K562 (cell line): Measurements from ENCODE around the gene AGFG2. TPM values are rescaled to one million over a fixed set of nuclear protein-coding genes. Genes with fewer than 3 reads are reported as not detected.

Experiments used
- ATAC-seq: fragments of 200-7000 bp; cut with Tn5 transposase; 3 replicates; pipeline ENCODE4 v1.9.1; 2020; ENCODE audit warnings: moderate library complexity
- BruUV-seq: library from RNA; stranded (reverse); fragments of 400-500 nt; replicated peaks from 2 replicates; lab custom pipeline; 2021; lab: Mats Ljungman, UMichigan
- CTCF ChIA-PET: fragments of 300-600 bp; formaldehyde crosslinking; extraction: SDS; loops from one replicate; lab custom pipeline; 2021; ENCODE audit warnings: low intra/inter-chr PET ratio; lab: Yijun Ruan, JAX
- POLR2A ChIA-PET: fragments of 300-600, 350-650 bp; sonication (Branson Sonifier 250); formaldehyde crosslinking; extraction: SDS; loops from one replicate; lab custom pipeline; 2021; ENCODE audit warnings: antibody characterized with exemption, inconsistent platforms; lab: Yijun Ruan, JAX
- DNase-seq, 4 experiments: peaks; one replicate each; pipeline versions ENCODE4 v3.0.0 to v3.0.0-alpha.2; 2011 to 2018; ENCODE audit warnings: low spot score in 3 of 4, mixed read lengths in 3 of 4; ENCODE audit errors: extremely low read depth in 1 of 4
- FAIRE-seq: peaks from 2 replicates; lab custom pipeline; 2011; peaks lifted over from hg19 to GRCh38; lab: Jason Lieb, UNC
- H2AFZ ChIP-seq: 2 replicates; pipeline ENCODE4 v1.6.0; 2011; ENCODE audit warnings: low read depth, low read length, control low read depth, inconsistent platforms
- H3K27ac ChIP-seq: fragments of 200-600 bp; 3 replicates; pipeline ENCODE4 v1.8.0; 2011; ENCODE audit warnings: low read depth, mild to moderate bottlenecking, control low read depth, inconsistent platforms, low read length, moderate library complexity, mixed read lengths; ENCODE audit errors: extremely low read depth
- H3K27me3 ChIP-seq, 2 experiments: fragments of 300-600 bp in 1 of 2; 2 replicates in 1 of 2; 3 replicates in 1 of 2; pipeline versions ENCODE4 v1.6.0 to v1.8.0; 2011; ENCODE audit warnings: inconsistent platforms in 2 of 2, low read length in 2 of 2, mild to moderate bottlenecking in 1 of 2, mixed read lengths in 1 of 2, moderate library complexity in 1 of 2; ENCODE audit not compliant: control insufficient read depth in 2 of 2, insufficient read depth in 2 of 2
- H3K36me3 ChIP-seq: fragments of 300-600 bp; 3 replicates; pipeline ENCODE4 v1.8.0; 2011; ENCODE audit warnings: mild to moderate bottlenecking, low read length, inconsistent platforms; ENCODE audit not compliant: control insufficient read depth, insufficient read depth
- H3K4me1 ChIP-seq, 2 experiments: fragments of 200-600 bp in 1 of 2; replicated peaks in 1 of 2; 2 replicates in 1 of 2; 3 replicates in 1 of 2; pipeline versions ENCODE4 v1.5.1 to v1.8.0; 2011; ENCODE audit warnings: inconsistent platforms in 2 of 2, low read length in 2 of 2, mild to moderate bottlenecking in 1 of 2, mixed read lengths in 1 of 2, moderate library complexity in 1 of 2; ENCODE audit not compliant: control insufficient read depth in 2 of 2, insufficient read depth in 2 of 2
- H3K4me2 ChIP-seq: 2 replicates; pipeline ENCODE4 v1.6.1; 2011; ENCODE audit warnings: low read length, control low read depth, inconsistent platforms, mixed read lengths; ENCODE audit not compliant: insufficient read depth
- H3K4me3 ChIP-seq: fragments of 200-600 bp; sonication (generic), shearing (Covaris generic); 2 replicates; pipeline ENCODE4 v1.5.1; 2016; ENCODE audit warnings: control low read depth, inconsistent platforms
- H3K79me2 ChIP-seq: fragments of 200-600 bp; 3 replicates; pipeline ENCODE4 v1.8.0; 2011; ENCODE audit warnings: low read length, inconsistent platforms; ENCODE audit not compliant: control insufficient read depth, insufficient read depth
- H3K9ac ChIP-seq, 2 experiments: 2 replicates each; pipeline versions ENCODE4 v1.6.0 to v1.6.1; 2011; ENCODE audit warnings: low read depth in 2 of 2, low read length in 2 of 2, control low read depth in 1 of 2, inconsistent platforms in 1 of 2, mild to moderate bottlenecking in 1 of 2, mixed read lengths in 1 of 2; ENCODE audit not compliant: insufficient read depth in 1 of 2
- H3K9me1 ChIP-seq: one replicate; pipeline ENCODE4 v1.6.0; 2011; ENCODE audit warnings: inconsistent platforms, mild to moderate bottlenecking, low read length, moderate library complexity; ENCODE audit not compliant: control insufficient read depth, insufficient read depth
- H3K9me3 ChIP-seq: replicated peaks from 2 replicates; pipeline ENCODE4 v1.5.1; 2011; ENCODE audit warnings: low read depth, low read length, inconsistent platforms; ENCODE audit not compliant: control insufficient read depth, insufficient read depth
- H4K20me1 ChIP-seq: replicated peaks from 2 replicates; pipeline ENCODE4 v1.6.1; 2011; ENCODE audit warnings: low read length, inconsistent platforms, mixed read lengths; ENCODE audit not compliant: control insufficient read depth, insufficient read depth
- FOXO4 ChIP-seq: fragments of 450-650 bp; formaldehyde crosslinking; IDR thresholded peaks from 2 replicates; pipeline ENCODE4 v1.4.0; 2020; ENCODE audit warnings: mild to moderate bottlenecking, moderate library complexity
- HMGXB4 ChIP-seq: sonication (generic); formaldehyde crosslinking; IDR thresholded peaks from 2 replicates; pipeline ENCODE4 v1.8.1; 2023; ENCODE audit warnings: mild to moderate bottlenecking, missing genetic modification reagents
- ILF3 ChIP-seq: fragments of 450-650 bp; IDR thresholded peaks from 2 replicates; pipeline ENCODE4 v1.6.1; 2018; ENCODE audit warnings: antibody characterized with exemption, mild to moderate bottlenecking, moderate library complexity, borderline replicate concordance
- NUFIP1 ChIP-seq: fragments of 450-650 bp; IDR thresholded peaks from 2 replicates; pipeline ENCODE4 v1.6.1; 2018; ENCODE audit not compliant: partially characterized antibody
- POLR2A ChIP-seq: fragments of 450-650 bp; conservative IDR thresholded peaks from 2 replicates; pipeline ENCODE4 v1.6.1; 2016
- POLR2B ChIP-seq: fragments of 450-650 bp; IDR thresholded peaks from 2 replicates; pipeline ENCODE4 v1.6.1; 2018; ENCODE audit warnings: low read depth; ENCODE audit not compliant: partially characterized antibody
- POLR2G ChIP-seq: fragments of 200-400 bp; formaldehyde crosslinking; IDR thresholded peaks from 2 replicates; pipeline ENCODE4 v1.6.1; 2017; ENCODE audit warnings: low read depth, mild to moderate bottlenecking, antibody characterized with exemption, low read length, moderate library complexity
- PRDM10 ChIP-seq: fragments of 450-650 bp; IDR thresholded peaks from 2 replicates; pipeline ENCODE4 v1.6.1; 2018; ENCODE audit not compliant: partially characterized antibody
- RBM22 ChIP-seq: fragments of 200-400 bp; formaldehyde crosslinking; IDR thresholded peaks from 2 replicates; pipeline ENCODE4 v1.6.1; 2018; ENCODE audit warnings: low read length, low read depth; ENCODE audit not compliant: poor library complexity, severe bottlenecking
- TAF1 ChIP-seq: IDR thresholded peaks from 2 replicates; pipeline ENCODE4 v1.6.1; 2011; ENCODE audit warnings: mild to moderate bottlenecking, low read length, moderate library complexity; ENCODE audit not compliant: insufficient read depth, control insufficient read depth, severe bottlenecking; ENCODE audit errors: extremely low read depth
- TFAP4 ChIP-seq: sonication (generic); formaldehyde crosslinking; IDR thresholded peaks from 2 replicates; pipeline ENCODE4 v1.8.0; 2022; ENCODE audit warnings: missing genetic modification reagents, mild to moderate bottlenecking, moderate library complexity, borderline replicate concordance
- ZNF253 ChIP-seq: fragments of 250-450 bp; sonication (Bioruptor Pico); conservative IDR thresholded peaks from 2 replicates; pipeline ENCODE4 v1.6.1; 2021; ENCODE audit warnings: mild to moderate bottlenecking
- ZNF507 ChIP-seq: conservative IDR thresholded peaks from 2 replicates; pipeline ENCODE4 v1.6.1; 2017; ENCODE audit warnings: missing genetic modification characterization, missing compliant biosample characterization
- WGBS: fragments of 100-300 bp; shearing (Covaris generic); methylation state at CpG from one replicate; pipeline ENCODE4 v1.1.6; 2016; ENCODE audit warnings: low coverage, mixed read lengths; ENCODE audit not compliant: insufficient coverage; ENCODE audit errors: missing lambda C conversion rate; 5-methylcytosine and 5-hydroxymethylcytosine counted together
- in situ Hi-C: fragments of 300-500 bp; cut with MboI; formaldehyde crosslinking; loops from 4 replicates; pipeline ENCODE4 v1.15.0; 2018; ENCODE audit warnings: inconsistent platforms, mixed read lengths
- intact Hi-C: fragments of 100-400 bp; cut with micrococcal nuclease; formaldehyde crosslinking; loops from 2 replicates; pipeline ENCODE4 v1.14.2; 2022
- polyA plus RNA-seq, 8 experiments: library from polyadenylated mRNA; depleted of rRNA in 4 of 8; stranded (reverse) in 5 of 8; unstranded in 3 of 8; fragments of >200 nt; fragmentation: Nextera tagmentation in 2 of 8; fragmentation: Illumina TruSeq in 1 of 8; extraction: Ambion mirVana in 2 of 8; extraction: Trizol in 1 of 8; gene quantifications; 2 replicates each; pipeline versions ENCODE4 v1.2.1 to v1.2.3, GENCODE V29; 2011 to 2014; ENCODE audit warnings: inconsistent platforms in 1 of 8, missing spikeins in 1 of 8
- total RNA-seq, 7 experiments: library from RNA; depleted of rRNA in 6 of 7; stranded (reverse); fragments of >200 nt in 6 of 7; fragmentation: Illumina TruSeq in 2 of 7; extraction: Trizol in 2 of 7; gene quantifications; 2 replicates each; pipeline versions ENCODE4 v1.2.1 to v1.2.3, GENCODE V29; 2011 to 2021; ENCODE audit warnings: low replicate concordance in 1 of 7

Gene AGFG2
- total and polyA plus RNA-seq, 9 of the 15 experiments (the other 6 are each of a cell fraction or from before 2014, with no cell fraction given), result 0.31 to 23.1 (median 6.5) TPM

- no peaks in the 10 kb centered on the region for H3K79me2 ChIP-seq
- no peak overlapping the region for H3K4me2 ChIP-seq
- H3K27ac ChIP-seq, result no peak overlapping the region
- no peak for FAIRE-seq
- H3K9me1 ChIP-seq, result peaks cover 8% of the 10 kb centered on the region
- no peaks in the 10 kb centered on the region for H3K9me3 ChIP-seq
- POLR2A ChIA-PET, result interaction anchor here (0.6 to 2.8 kb wide), 3 partner anchors 8 to 96 kb away, joined by 3 to 14 read pairs (median 9); partner anchors contain the start of genes FBXO24 and LRCH4
- no peak overlapping the region for H3K4me3 ChIP-seq
- H3K9ac ChIP-seq, result peak overlapping the region in 1 of 2 experiments; percentile 65; a peak in 1 of 4 replicates
- peaks cover 6 to 90% of the 10 kb centered on the region in 2 experiments; a peak in 4 of 5 replicates for H3K4me1 ChIP-seq
- CTCF ChIA-PET, result interaction anchor here (0.5 kb wide), 1 partner anchor 100 kb away, joined by 6 read pairs; no protein-coding TSS in a partner anchor
- in situ Hi-C loops, result loop anchor here (25.0 kb wide), 1 partner anchor 111 kb away; the partner anchor contains the start of gene SPACDR
- no peak for DNase-seq
- ATAC-seq, result no peak
- no peak overlapping the region for H2AFZ ChIP-seq
- 88% methylated on average over 13 of the region's 30 CpGs for WGBS
- intact Hi-C loops, result no loop called here
- no peaks in the 10 kb centered on the region for H3K27me3 ChIP-seq
- H4K20me1 ChIP-seq, result no peaks in the 10 kb centered on the region
- no TSS peak for BruUV-seq
- H3K36me3 ChIP-seq, result peaks cover 45% of the 10 kb centered on the region; the same call in 1 of the 3 replicates
- TF ChIP-seq POLR2G (peak; percentile 68), HMGXB4 (CRISPR knock-in tag) (no peak), TFAP4 (0 out of 2 replicates have a peak, but pooled peaks have one; percentile 13), TAF1 (no peak), ILF3 (no peak), ZNF253 (no peak), ZNF507 (tag) (no peak), NUFIP1 (no peak), RBM22 (peak; percentile 37), POLR2B (peak; percentile 33), POLR2A (0 out of 2 replicates have a peak, but pooled peaks have one; percentile 34), FOXO4 (CRISPR knock-in tag) (no peak), PRDM10 (no peak)
These were observed 34.1 kb downstream of the AGFG2 start for GRCh38 chr7:100572949-100573675.
